Activated naive CD4-positive, alpha-beta T cell treated with anti-CD3 and anti-CD28 coated beads, Interleukin-2, amount 50 U/mL, for 16 hours (primary cell): Measurements from ENCODE around the gene BCL2L15.
"Not testable (repeated sequence)": the region's sequence is repeated elsewhere in the genome, so short reads cannot be mapped to it uniquely, and the experiment has no call there.

Source experiments
- DNase-seq: peaks from one replicate; pipeline ENCODE4 v3.0.0-alpha.2; 2020

The BCL2L15 gene

DNA sequence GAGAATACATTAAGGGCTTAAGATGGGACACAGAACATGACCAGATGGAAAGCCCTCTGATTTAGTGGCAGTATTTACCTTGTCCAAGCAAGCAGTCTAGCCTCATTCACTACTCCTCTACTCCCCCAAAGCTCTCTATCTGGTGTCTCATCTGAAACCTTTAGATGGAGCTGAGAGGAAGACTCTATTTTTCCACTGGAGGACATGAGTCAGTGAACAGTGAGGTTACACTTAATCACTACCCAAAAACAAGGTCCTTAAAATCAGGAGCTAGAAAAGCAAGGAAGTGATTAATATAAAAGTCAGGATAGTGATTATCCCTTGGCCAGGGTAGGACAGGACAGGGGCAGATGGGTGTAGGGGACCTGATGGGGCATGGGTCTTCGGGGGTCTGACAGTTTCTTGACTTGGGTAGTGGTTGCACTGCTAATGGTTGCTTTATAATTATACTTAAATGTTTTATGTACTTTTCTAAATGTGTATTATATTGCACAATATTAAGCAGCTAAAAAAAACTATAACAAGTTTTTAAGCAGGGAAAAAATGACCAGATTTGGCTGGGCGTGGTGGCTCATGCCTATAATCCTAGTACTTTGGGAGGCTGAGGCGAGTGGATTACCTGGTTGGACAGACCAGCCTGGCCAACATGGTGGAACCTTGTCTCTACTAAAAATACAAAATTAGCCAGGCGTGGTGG is 18.8 kb downstream of the BCL2L15 start:
- no peak for DNase-seq

DNA sequence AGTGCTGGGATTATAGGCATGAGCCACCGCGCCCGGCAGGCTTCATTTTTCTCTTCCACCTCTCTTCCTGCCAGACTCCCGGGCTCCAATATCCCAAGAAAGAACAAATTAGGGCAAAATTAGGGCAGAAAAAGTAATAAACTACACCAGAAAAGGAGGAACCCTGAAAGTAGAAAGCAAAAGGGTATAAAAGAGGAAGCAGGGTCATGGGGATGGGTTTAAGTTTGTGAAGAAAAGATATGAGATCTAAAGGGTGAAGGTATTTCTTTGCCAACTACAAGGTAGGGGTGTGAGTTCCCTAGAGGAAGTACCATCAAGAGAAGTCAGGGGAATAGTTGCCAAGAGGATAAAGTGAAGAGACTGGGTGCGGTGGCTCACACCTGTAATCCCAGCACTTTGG is 25.7 kb downstream of the BCL2L15 start:
- DNase-seq, result no peak

DNA sequence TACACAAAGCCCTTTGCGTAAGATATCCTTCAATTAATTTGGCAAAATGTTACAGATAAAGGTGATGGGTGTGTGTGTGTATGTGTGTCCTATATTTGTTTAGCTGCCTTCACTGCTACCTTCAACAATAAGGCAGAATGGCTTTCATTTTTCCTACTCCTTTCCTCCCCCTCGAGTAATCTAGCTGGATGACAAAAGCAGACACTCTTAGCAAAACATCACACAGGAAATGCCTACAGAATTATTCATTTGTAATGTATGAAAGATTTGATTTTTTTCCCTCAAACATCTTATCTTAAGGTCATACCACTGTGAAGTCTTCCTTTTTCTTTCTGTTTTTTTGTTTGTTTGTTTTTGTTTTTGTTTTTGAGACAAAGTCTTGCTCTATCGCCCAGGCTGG is 26.5 kb downstream of the BCL2L15 start:
- no peak for DNase-seq

DNA sequence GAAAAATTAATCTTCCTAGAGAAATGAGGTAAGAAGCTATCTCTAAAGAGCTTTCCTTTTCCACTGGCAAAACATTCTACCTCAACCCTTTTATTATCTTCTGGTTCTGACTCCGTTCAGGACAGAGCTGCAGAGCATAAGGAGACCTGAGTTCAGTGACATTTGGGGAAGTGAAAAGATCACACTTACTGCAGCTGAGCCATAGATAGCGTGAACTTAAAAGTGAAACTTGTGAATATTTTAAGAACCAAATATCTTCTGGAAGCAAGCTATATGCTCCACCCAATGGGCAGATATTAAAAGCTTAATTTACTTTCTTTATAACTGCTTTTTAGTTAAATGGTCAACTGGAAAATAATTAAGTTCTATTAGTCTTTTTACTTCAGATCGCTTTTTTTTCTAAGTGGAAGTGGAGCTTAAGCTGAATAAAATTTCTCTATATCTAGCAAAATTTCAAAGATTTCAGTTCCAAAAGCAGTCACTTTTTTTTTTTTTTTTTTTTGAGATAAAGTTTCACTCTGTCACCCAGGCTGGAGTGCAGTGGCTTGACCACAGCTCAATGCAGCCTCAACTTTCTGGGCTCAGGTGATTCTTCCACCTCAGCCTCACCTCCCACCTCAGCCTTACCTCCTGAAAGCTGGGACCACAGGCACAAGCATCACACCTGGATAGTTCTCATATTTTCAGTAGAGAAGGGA is 27.8 kb downstream of the BCL2L15 start:
- DNase-seq, result no peak

DNA sequence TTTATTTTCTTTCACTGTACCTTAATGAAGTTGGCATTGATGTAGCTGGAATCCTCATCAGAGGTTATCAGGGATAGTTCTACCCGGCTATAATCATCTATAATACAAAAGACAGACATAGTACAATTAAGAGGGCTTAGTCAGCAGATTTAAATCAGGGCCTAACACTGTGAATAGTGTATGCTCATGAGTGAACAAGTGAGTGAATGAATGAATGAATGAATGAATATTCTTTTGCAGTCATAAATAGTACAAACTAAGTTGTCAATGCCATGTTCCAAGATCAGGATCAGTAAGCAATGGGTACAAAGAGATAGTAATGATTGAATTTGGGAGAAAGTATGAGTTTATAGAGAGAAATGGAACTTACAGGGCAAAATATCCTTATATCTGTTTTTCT is 28.4 kb downstream of the BCL2L15 start:
- no peak for DNase-seq

DNA sequence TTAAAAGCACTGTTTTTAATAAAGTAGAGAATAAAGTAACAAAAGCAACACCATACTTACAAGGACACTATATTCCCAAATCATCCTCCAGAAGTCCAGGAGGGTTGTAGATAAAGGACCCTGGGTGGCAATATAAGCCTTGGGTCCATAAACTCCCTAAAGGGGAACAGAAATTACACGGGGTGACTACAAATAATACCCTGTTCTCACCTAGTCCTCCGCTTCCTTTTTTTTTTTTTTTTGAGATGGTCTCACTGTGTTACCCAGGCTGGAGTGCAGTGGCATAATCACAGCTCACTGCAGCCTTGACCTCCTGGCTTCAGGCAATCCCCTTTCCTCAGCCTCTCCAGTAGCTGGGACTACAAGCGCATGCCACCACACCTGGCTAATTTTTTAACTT is 29.0 kb downstream of the BCL2L15 start:
- no peak for DNase-seq

DNA sequence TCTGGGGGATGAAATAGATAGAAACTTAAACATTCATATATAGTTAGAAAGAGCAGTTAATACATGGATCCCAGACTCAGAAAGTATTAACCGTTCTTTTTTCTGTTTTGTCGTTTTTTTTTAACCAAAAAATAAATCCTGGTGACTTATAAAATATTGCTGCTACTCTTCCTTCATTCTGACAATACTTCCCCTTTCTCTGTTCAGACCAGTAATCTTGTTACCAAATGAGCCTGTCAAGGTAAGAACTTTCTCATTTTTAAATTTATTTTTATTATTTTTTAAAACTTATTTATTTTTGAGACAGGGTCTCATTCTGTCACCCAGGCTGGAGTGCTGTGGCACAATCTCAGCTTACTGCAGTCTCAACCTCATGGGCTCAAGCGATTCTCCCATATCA is 29.6 kb downstream of the BCL2L15 start:
- no peak for DNase-seq

DNA sequence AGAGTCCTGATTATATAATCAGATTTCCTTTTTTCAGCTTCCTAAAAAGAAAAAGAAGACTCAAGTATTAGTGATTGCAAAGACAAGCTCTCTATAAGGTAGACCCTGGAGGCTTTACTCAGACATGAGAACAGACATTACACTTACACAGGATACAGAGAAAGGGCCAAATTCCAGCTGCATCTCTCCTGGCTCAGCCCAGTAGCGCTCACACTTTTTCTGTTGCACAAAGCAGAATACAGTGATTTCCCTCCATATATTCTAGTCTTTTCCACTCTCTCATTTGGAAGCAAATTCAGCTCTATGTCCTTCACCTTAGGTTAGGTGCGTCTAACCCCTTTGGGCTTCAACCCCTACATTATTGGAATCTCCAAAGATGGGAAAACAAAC is 31.0 kb downstream of the BCL2L15 start:
- DNase-seq, result no peak

DNA sequence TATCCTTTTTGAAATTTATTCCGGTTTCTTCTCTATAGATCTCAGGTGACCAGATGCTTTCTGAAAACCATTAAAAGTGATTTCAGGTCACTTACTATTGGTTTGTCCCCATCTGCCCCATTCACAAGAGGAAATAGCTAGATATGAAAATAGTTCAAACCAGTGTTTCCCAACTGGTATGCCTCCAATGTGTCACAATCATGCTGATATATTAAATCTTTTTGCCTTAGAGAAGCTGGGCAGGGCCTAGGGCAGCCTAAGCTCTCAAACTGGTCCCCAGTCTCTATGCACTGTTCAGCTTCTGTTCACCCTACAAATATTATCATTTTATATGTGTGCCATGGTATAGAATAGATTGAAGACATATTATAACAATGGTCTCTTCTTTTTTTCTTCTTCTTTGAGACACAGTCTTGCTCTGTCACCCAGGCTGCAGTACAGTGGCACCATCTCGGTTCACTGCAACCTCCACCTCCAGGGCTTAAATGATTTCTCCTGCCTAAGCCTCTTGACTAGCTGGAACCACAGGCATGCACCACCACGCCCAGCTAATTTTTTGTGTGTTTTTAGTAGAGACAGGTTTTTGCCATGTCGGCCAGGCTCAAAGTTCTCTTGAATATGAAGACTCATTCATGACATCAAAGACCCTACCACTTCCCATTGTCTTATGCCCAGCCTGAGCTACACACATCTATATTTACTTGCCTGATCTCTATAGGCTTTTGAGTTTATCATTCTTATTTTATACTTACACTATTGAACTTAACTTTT is 31.6 kb downstream of the BCL2L15 start:
- no peak for DNase-seq

DNA sequence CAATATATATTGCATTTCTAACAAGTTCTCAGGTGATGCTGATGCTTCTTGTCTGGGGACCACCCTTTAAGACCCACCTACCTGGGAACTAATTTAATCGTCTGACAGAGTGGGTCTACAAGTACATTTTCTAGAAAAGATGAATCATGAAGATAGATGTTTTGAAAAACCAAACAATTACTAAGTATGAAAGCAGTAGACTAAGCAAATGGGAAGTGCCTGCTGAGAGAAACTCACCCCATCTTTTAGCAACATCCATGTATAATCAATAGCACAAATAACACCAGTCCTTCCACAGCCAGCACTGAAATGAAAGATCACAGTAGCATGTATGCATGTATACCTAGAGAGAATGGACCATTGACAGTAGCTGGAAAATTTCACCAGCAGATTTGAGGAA is 33.1 kb downstream of the BCL2L15 start:
- no peak for DNase-seq

DNA sequence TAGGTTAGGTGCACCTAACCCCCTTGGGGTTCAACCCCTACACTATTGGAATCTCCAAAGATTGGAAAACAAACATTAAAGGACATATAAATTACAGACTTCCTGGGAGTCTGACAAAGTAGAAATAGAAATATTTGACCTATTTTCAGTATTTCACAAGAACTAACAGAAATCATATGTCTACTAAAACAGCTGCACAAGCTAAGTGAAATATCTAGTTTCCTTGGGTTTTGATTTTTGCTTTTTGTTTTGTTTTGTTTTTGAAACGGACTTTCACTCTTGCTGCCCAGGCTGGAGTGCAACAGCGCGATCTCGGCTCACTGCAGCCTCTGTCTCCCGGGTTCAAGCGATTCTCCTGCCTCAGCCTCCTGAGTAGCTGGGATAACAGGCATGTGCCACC is 34.7 kb downstream of the BCL2L15 start:
- not testable (repeated sequence) for DNase-seq

DNA sequence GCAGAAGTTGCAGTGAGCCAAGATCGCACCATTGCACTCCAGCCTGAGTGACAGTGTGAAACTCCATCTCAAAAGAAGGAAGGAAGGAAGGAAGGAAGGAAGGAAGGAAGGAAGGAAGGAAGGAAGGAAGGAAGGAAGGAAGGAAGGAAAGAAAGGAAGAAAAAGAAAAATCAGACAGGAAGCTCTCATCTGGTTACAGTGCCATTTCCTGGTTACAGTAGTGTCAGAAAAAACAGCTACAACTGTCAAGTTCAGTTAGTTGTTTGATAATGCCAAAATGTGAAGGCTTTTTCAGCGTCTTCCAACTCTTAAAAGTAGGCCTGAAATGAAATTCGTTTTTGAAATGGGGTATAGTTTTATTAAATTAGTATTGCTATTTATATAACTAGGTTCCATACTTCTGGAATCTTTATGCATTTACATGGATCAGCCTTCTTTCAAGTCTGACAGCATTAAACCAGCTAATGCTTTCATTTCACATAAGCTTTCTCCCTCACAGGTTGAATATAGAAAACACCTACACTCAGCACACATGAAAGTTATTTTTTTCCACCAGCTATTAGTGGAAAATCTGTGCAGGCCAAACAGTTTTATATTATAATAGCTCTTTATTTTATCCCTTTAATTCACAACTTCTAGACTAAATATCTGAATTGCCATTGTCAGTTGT is 37.1 kb downstream of the BCL2L15 start:
- no peak for DNase-seq

DNA sequence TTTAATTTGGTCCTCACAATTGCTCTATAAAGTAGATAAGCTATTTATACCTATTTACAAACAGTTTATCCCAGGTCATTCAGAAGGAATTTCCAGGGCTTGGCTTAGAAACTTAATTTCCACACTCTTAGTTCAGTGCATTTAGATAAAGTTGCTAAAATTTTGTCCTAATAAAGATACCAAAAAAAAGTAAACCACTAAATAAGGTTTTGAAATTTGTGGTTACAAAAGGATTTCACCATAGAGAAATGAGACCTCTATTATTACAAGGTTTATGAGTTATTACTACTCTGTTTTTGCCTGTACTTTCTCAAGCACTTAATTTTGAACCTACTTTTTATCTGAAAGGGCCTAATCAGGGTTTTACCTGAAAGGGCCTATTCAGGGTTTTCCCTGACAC is 38.3 kb downstream of the BCL2L15 start:
- DNase-seq, result no peak

DNA sequence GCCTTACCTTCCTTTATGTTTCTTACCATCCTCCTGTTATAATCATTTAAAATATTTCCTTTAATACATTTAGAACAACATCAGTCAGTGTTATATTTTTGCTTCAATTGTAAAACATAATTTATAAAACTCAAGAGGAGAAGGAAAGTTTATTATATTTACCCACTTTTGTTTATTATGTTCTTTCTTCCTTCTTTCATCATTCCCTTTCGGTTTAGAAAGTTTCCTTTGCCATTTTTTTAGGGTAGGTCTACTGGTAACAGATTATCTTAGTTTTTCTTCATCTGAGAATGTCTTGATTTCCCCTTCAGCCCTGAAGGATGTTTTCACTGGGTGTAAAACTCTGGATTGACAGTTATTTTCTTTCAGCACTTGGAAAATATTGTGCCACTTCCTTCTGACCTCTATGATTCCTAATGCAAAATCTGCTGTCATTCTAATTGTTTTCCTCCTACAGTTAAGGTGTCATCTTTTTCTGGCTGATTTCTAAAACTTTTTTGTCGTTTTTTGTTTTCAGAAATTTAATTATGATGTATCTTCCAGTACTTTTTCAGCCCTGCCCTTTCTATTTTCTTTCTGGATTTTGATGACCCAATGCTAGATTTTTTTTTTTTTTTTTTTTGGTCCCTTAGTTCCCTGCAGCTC is 40.9 kb downstream of the BCL2L15 start:
- DNase-seq, result no peak

DNA sequence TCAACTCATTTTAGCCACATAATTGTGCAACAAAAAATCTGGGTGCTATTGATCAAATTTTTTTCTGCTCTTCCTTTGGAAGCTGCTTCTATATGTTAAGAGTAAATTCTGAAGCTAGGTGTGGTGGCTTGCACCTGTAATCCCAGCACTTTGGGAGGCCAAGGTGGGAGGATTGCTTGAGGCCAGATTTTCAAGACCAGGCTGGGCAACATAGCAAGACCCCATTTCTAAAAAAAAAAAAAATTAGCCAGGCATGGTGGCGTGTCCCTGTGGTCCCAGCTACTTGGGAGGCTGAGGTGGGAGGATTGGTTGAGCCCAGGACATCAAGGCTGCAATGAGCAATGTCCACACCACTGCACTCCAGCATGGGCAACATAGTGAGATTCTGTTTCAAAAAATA is 50.8 kb downstream of the BCL2L15 start:
- no peak for DNase-seq

DNA sequence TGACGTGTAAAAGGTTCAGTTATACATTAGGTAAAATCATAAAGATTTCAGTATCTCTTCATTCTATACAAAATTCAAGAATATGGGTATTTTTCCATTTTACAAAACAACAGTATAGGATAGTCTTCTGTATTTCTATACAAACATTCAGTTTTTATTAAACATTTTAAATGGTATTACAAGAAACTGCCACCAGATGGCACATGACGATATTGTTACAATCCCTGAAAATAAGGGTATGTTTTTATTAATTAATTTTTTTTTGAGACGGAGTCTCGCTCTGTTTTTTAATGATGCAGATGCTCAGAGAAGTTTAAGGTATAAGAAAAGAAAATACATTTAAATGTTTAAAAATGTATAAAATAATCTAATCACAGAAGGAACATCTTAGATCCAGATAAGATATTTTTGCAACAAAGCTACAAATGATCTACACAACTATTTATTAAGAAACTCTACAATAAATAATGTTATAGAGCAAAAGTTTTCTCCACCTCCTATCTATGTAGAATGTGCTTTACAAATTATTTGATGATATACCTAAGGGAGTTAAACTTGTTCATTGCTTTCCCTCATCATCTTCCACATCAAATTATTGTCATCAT is 51.6 kb downstream of the BCL2L15 start:
- no peak for DNase-seq

DNA sequence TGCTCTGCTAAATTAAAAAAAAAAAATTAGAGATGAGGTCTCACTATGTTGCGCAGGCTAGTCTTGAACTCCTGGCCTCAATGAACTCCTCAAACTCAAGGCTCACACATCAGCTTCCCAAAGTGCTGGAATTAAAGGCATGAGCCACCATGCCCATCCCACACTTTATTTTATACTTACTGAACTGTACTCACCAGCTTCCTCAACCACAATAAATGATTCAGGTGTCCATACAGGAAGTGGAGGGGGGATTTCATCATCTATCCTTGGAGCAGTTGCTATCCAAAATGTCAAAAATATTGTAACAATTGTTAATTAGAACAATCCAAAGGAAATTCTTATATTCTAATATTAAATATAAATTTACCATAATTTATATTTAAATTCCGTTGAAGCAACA is 52.7 kb downstream of the BCL2L15 start:
- DNase-seq, result no peak
